HG02981 (cell line): ENCODE data around the gene ROBO2.

Source experiments
- ATAC-seq: cut with Tn5 transposase; IDR thresholded peaks from one replicate; pipeline ENCODE4 v1.9.1; 2021; ENCODE audit warnings: mild to moderate bottlenecking, moderate library complexity; ENCODE audit not compliant: unreplicated experiment

ROBO2 gene

DNA sequence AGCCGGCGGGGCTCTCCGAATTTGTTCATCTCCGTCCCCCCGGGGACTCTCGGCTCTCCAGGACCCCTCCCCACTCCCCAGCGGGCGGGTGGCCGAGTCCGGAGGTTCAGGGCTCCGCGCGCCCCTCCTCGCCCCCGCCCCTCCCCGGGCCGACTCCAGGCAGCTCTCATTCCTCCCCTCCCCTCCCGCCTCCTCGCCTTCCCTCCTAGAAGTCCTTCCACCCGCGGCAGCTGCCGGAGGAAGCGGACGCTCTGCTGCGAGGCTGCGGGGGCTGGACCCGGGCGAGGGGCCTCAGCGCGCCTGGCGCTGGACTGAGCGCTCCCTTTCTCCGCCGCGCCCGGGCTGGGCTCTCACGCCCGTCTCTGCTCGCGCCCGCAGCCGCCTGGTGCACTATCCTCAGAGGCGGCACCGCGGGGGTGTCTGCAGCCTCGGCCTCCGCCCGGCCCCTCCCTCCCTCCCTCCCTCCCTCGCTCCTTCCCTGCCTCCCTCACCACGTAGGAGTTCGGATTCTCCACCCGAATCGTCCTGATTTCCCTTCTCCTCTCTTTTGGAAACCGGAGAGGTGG, at the start of gene ROBO2:
TSS of gene ROBO2 (plus strand) at position 494 of the 566 bp plus-strand sequence. CDS start 687 bp downstream, outside the sequence.
- no peak for ATAC-seq

DNA sequence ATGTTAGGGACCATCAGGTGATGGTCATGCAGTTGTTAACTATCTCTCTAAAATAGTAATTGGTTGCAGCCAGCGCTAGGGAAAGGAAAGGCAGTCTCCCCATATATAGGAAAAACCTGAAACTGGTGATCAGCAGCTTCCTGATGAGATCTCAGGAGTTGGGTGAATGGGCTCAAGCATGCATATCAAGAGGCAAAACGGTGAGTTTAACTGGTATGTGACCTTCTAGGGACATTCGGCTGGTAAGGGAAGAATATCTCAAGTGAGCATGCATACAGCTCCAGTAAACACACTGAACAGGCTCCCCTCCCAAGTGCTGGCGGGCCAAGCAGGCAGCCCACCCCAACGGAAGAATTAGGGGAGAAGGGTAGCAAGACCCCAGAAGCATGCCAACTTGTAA, 49.3 kb upstream of the ROBO2 start:
- no peak for ATAC-seq

DNA sequence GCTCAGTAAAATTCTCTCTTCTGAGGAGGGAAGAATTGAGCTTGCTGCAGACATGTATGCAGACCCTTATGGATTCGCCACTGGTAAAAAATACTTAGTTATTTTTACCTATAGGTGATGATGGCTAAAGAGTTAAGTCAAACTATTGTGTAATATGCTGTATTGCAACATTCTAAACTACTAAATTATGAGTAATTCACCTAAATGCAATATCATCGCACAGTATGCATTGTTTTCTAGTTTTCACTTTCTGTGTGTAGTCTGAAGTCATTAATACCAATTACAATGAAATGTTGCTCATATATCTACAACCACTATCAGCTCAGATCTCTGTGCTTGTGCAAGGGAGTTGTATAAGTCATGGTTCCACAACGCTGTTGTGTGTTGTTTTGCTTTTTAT, 48.7 kb upstream of the ROBO2 start:
- no peak for ATAC-seq

- no peak for ATAC-seq
Observed at GRCh38 chr3:76997733-76998132, 42.2 kb upstream of the ROBO2 start.

GRCh38 chr3:76998555-76998954, 41.3 kb upstream of the ROBO2 start:
- no peak for ATAC-seq

DNA sequence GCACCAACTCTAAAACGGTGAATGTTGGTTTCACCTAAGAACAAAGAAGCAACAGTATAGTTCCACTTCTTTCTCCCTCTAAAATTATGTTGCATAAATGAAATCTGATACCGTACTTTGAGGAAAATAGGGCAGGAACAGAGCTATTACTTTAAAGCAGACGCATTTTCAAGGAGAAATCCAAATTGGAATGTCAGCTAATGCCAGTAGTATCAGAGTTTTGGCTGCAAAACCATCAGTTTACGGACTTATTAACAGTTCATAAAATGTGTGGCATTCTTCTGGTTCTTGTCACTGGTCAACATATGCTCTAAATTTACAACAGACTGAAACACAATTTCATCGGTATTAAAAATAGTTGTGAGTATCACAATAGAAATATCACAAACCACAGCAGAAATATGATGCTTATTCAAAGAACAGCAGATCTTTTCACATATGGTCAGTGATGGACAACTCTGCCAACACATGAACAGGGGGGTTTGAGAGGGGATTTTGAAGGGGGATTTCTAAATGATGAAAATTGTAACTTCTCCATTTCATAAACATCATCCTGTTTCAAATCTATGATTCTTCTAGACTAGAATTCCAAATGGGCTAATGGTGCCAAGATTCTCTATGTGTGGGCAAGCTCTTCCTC, 38.7 kb upstream of the ROBO2 start:
- no peak for ATAC-seq

GRCh38 chr3:77014226-77014625, 25.7 kb upstream of the ROBO2 start:
- ATAC-seq: no peak

DNA sequence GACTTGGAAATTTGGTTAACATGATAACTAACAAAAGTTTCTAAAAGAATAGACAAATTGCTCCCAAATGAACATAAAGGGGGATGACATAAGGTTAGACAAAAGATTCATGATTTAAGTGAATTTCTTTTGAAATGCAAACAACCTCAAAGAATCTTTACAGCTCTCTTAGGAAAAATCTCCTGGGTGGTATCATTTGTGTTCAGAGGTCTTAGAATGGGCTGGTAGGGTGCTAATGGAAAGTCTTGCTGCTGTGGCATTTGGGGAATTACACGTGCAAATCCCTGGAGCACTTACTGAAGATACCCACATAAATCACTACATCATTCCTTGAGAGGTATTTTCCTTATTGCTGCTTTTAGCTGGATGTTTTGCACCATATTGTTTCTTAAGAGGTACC, 14.4 kb upstream of the ROBO2 start:
- ATAC-seq: no peak

DNA sequence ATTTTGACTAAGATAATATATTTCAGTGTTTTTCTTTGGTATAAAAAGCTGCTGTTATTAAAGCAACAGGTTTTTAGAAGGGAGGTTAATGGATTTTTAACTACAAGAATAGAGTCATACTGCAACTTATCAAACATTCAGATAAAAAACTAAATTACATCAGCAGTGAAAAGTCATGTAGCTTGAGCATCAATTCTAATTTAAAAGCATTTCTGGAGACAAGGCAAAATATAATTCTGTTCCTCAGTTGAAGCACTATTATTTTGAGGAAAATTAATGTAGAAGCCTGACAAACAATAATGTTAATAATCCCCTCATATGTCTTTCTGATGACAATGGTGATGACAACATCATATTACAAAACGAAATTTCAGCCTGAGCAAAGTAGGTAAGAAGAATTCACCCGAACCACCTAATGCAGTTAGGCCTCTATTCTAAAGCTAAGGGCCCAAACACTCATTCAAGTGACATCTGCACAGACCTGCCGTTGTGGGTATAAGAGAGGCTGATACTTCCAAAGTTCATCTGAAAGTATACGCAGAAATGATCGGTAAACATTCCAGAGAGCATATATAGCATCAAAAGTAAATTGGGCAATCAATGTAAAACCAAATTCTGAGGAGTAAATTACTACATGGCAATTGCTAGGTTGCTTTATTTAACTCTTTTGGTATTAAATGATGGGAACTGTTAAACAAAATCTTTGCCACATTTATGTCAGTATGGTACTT, 12.8 kb upstream of the ROBO2 start:
- ATAC-seq: no peak

DNA sequence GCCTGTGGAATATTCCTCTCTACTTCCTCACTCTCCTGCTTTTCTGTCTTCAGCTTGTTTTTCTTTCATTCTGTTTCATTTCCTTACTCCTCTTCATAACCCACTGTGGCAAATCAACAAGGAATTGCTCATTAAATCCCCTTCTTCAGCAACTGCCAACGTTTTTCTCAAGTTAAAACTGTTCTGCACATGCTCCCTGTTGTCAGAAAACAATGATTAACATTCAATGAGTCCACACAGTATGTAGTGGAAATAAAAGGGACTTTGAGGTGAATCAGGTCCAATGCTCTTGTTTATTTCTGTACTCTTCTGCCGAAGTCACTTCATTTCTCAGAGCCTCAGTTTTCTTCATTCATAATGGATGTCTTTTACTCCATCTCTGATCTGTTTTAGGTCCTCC, 11.9 kb upstream of the ROBO2 start:
- no peak for ATAC-seq

DNA sequence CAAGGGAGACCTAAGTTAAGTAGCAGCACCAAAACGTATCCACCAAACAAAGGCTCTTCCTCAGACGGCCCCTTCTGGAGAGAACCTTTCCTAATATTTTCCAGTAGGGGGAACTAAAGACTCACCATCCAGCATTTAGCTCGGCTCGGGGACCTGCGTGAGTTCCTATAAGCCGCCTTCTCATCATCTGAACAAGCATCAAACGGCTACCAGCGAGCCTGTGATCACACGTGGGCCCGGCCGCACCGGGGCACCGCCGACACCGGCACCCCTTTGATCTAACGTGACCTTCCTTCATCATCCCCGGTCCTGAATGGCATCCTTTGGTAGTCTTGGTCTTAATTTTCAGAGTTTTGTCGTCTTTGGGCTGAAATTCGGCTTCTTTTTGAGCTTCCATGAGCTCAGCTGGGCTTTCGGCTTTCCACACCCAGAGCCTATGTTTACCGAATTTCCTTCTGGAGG, 1.4 kb upstream of the ROBO2 start:
- peak; percentile 65 for ATAC-seq

- no peak for ATAC-seq
Observed at GRCh38 chr3:77038930-77039605, 831 bp upstream of the ROBO2 start.

DNA sequence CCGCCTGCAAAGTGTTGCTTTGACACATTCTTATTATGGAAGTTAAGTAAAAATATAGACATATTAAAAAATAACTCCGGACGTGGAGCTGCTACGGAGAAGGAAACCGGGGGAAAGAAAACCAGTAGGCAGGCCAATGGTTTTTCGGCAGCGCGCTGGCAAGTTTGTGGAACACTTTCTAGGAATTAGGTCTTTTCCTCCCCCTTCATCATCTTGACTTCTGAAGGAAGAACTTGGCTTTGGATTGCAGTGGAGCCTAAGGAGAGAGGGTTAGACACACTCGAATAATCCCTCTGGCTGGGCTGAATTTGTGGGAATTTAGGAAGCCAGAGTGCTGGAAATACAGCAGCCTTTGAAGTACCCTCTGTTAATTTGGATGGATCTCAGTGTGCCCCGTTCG, 317 bp downstream of the ROBO2 start:
- no peak for ATAC-seq

GRCh38 chr3:77040926-77041722, 1.2 kb downstream of the ROBO2 start:
- ATAC-seq: no peak

- ATAC-seq: no peak
Observed at GRCh38 chr3:77041811-77042210, 1.9 kb downstream of the ROBO2 start.

DNA sequence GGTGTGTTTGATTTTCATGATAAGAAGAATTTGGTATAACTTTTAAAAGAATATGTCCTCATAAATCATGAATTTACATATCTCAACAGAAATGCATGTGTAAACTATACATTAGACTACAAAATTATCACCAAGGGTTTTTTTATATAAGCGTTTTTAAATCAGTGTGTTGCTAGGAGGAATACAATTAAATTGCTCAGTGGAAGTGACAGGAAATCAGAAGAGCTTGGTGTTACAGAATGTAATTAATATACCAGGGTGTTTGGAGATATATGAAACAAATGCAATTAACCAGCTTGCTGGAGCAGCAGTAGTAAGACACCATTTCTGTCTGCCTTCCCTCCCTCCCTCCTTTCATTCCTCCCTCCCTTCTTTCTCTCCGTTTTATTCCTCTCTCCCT, 2.4 kb downstream of the ROBO2 start:
- no peak for ATAC-seq

GRCh38 chr3:77042882-77043281, 3.0 kb downstream of the ROBO2 start:
- ATAC-seq: no peak

GRCh38 chr3:77045686-77046085, 5.8 kb downstream of the ROBO2 start:
- ATAC-seq: no peak

- ATAC-seq: no peak
Observed at GRCh38 chr3:77048186-77048585, 8.3 kb downstream of the ROBO2 start.

GRCh38 chr3:77051591-77051990, 11.7 kb downstream of the ROBO2 start:
- ATAC-seq: no peak

DNA sequence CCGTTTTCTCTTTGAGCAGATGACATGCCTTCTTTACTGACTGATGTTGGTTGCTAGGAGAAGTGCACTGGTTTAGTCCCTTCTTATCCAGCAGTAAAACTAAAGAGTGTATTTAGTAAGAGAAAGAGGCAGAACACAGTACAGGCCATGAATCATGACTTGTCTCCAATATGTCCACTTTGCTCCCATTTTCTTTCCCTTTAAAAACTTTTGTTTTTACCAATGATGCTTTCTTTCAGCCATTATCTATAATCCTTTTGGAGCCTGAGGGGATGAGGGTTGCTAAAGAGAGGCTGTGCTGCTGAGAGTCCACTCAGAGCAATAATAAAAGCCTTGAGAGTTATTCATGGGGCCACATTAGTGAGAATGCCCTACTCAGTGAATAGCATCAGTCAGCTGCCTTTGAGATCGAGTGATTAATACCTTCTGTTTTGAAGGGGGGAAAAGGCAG, 12.2 kb downstream of the ROBO2 start:
- no peak for ATAC-seq
